Dermis blood vessel endothelial cell (primary cell): ENCODE measurements around the gene MMP1. TPM values are rescaled to one million over a fixed set of nuclear protein-coding genes. Genes with fewer than 3 reads are reported as not detected.
A peak's percentile ranks its signal among the peaks of the same experiment; 100 is the strongest.
"Not testable (repeated sequence)": the region's sequence is repeated elsewhere in the genome, so short reads cannot be mapped to it uniquely, and the experiment has no call there.

Experiments used
- DNase-seq: peaks from one replicate; pipeline ENCODE4 v3.0.0; 2010
- total RNA-seq: library from RNA; depleted of rRNA; stranded (reverse); fragments of >200 nt; gene quantifications from 2 replicates; pipeline ENCODE4 v1.2.3, GENCODE V29; 2014

MMP1 gene
- total RNA-seq, 1 donor from 2014 or later = 1,055 TPM

GRCh38 chr11:102757823-102758549, 40.0 kb downstream of the MMP1 start:
- DNase-seq = peak; percentile 91

GRCh38 chr11:102753267-102753666, 44.7 kb downstream of the MMP1 start:
- DNase-seq = no peak

GRCh38 chr11:102751673-102752072, 46.3 kb downstream of the MMP1 start:
- no peak for DNase-seq

- DNase-seq = no peak
These were observed 48.7 kb downstream of the MMP1 start for GRCh38 chr11:102749101-102749722.

- not testable (repeated sequence) for DNase-seq
These were observed 51.0 kb downstream of the MMP1 start for GRCh38 chr11:102746746-102747578.

Other genes starting within 250 kb of the MMP1 start
- not detected in 2 replicates for gene MMP20, start 172.8 kb downstream of the MMP1 start, total RNA-seq
- not detected in 2 replicates for gene MMP27, start 92.4 kb downstream of the MMP1 start, total RNA-seq
- gene MMP8, start 73.2 kb downstream of the MMP1 start, total RNA-seq = not detected in 2 replicates
- 5.0 and 7.3 TPM in 2 replicates for gene MMP10, start 17.5 kb downstream of the MMP1 start, total RNA-seq
- gene MMP3, start 45.4 kb upstream of the MMP1 start, total RNA-seq = not detected in 2 replicates
- gene MMP12, start 76.8 kb upstream of the MMP1 start, total RNA-seq = not detected in 2 replicates
- gene MMP13, start 157.6 kb upstream of the MMP1 start, total RNA-seq = not detected in 2 replicates